Myometrial cell (primary cell): Measurements from ENCODE around the gene CATSPERB. TPM values are rescaled to one million over a fixed set of nuclear protein-coding genes. Genes with fewer than 3 reads are reported as not detected.

Experiments used
- total RNA-seq: library from RNA; depleted of rRNA; stranded (reverse); fragments of >200 nt; gene quantifications from 2 replicates; pipeline ENCODE4 v1.2.3, GENCODE V29; 2015

The CATSPERB gene
- under 0.01 TPM in 1 of 2 replicates, not detected in the other for total RNA-seq

GRCh38 chr14:91731986-91732385 is at the start of gene CATSPERB:
Gene CATSPERB, minus strand, starts transcription at chr14:91732086. Its CDS starts 2,607 bp downstream, at chr14:91729479.

Other genes starting within 250 kb of the CATSPERB start
- gene PPP4R3A, start 221.8 kb downstream of the CATSPERB start, total RNA-seq, result 27.3 and 30.0 TPM in 2 replicates
- 0.29 and 0.53 TPM in 2 replicates for gene TC2N, start 135.4 kb upstream of the CATSPERB start, total RNA-seq
- 145 and 152 TPM in 2 replicates for gene FBLN5, start 215.6 kb upstream of the CATSPERB start, total RNA-seq